GM19468 (cell line): Measurements from ENCODE around the gene ZBTB7B.

Experiments used
- ATAC-seq: cut with Tn5 transposase; IDR thresholded peaks from one replicate; pipeline ENCODE4 v1.9.1; 2021; ENCODE audit warnings: mild to moderate bottlenecking, moderate library complexity, moderate number of reproducible peaks; ENCODE audit not compliant: unreplicated experiment; ENCODE audit errors: extremely low read depth

ZBTB7B gene

DNA sequence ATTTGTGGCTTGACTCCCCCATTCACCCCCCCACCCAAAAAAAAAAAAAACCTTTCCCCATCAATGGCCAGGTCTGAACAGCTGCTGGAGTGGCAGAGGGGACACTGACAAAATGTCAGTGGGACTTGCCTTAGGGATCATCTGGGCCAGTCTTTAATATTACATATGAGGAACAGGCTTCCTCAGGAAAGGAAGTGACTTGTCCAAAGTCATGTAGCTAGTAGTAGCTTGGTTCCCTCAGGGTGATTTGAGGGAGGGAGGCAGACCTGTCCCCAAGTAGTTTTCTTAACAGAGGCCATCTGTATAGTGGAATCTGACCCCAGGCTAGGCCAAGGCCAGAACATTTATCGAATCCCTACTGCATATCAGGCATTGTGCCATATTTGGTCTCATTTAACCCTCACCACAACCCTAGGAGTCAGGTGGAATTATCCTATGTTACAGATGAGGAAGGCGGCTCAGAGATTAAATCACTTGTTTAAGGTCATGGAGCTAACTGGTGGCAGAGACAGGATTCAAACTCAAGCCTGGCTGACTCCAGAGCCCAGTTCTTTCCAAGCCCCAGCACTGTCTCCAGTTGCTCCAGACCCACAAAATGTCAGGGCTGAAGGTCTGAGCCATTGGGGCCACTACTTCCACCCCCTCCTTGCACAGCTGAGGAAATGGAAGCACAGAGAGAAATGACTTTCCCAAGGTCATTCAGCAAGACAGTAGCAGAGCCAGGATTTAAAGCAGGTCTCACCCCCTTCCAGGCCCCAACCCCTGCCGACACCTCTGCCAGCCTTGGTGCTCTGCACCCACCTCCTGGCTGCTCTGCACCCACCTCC, 10.4 kb downstream of the ZBTB7B start:
- no peak for ATAC-seq

DNA sequence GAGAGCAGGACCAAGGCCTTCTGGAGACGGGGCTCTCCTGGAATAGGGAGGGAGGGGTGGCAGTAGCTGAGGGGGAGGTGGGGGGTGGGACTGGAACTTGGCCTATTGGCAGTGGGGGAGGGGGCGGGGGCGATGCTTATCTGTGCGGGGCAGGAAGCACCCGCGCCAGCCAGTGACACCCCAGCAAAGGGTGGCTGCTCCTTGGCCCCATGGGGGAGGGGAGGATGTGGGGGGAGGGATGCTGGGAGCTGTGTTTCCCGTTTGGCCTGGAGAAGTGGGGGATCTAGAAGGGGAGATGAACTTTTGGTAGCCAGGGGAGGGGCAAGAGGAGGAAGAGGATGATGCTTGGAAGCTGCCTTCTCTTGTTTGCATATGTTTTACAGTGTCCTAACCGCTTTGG, 11.0 kb downstream of the ZBTB7B start:
- no peak for ATAC-seq

DNA sequence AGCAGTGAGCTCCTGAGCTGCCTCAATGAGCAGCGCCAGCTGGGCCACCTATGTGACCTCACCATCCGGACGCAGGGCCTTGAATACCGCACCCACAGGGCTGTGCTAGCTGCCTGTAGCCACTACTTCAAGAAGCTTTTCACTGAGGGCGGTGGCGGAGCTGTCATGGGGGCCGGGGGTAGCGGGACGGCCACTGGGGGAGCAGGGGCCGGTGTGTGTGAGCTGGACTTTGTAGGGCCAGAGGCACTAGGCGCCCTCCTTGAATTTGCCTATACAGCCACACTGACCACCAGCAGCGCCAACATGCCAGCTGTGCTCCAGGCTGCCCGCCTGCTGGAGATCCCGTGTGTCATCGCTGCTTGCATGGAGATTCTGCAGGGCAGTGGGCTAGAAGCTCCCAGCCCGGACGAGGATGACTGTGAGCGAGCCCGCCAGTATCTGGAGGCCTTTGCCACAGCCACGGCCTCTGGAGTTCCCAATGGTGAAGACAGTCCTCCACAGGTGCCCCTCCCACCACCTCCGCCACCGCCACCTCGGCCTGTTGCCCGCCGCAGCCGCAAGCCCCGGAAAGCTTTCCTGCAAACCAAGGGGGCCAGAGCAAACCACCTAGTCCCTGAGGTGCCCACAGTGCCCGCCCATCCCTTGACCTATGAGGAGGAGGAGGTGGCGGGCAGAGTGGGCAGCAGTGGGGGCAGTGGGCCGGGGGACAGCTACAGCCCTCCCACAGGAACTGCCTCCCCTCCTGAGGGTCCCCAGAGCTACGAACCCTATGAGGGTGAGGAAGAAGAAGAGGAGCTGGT, 12.3 kb downstream of the ZBTB7B start:
- no peak for ATAC-seq

DNA sequence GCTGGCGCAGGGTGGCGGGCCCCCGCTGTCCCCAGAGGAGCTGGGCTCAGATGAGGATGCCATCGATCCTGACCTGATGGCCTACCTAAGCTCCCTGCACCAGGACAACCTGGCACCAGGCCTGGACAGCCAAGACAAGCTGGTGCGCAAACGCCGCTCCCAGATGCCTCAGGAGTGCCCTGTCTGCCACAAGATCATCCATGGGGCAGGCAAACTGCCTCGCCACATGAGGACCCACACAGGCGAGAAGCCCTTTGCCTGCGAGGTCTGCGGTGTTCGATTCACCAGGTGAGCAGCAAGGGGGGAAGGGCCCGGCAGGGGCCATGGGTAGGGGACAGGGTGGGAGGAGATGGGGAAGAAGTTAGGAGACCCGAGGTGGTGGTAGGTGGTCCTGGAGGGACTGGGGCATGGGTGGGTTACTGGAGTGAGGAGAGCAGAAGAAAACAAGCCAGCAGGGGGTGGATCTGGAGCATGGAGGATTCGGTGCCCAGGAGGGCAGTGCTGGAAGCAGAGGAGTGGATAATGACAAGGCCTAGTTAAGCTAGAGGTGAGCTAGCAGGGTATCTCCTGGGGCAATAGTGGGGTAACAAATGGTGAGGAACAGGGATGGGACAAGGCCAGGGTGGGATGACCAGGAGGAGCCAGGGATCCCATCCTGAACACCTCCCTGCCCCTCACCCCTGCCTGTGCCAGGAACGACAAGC, 13.1 kb downstream of the ZBTB7B start:
- ATAC-seq: no peak

DNA sequence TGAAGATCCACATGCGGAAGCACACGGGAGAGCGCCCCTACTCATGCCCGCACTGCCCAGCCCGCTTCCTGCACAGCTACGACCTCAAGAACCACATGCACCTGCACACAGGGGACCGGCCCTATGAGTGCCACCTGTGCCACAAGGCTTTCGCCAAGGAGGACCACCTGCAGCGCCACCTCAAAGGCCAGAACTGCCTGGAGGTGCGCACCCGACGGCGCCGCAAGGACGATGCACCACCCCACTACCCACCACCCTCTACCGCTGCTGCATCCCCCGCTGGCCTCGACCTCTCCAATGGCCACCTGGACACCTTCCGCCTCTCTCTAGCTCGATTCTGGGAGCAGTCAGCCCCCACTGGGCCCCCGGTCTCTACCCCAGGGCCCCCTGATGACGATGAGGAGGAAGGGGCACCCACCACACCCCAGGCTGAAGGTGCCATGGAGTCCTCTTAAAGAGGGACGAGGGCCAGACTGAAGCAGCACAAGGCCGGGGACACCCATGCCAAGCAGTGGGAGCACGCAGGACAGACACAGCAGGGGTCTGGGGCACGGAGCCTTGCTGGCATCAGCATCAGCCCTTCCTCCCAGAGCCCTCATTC, 13.7 kb downstream of the ZBTB7B start:
- ATAC-seq: no peak

GRCh38 chr1:155017041-155017945, 14.7 kb downstream of the ZBTB7B start:
- peak; percentile 56 for ATAC-seq

DNA sequence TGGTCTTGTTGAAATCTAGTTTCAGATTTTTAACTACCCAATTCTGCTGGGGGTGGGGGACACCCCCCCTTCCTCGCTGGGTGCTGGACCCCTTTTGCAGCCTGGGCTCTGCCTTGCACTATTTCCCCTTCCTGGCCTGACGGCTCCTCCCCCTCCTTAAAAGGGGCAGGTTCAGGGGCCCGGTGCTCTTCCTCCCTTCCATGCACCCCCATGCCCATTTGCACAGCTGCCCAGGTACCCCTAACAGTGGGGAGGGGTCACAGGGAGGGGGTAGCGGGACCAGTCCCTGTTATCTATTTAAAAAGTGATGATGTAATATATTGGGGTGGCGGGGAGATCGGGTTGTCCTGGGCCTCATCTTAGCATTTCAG, 15.3 kb downstream of the ZBTB7B start:
- no peak for ATAC-seq

DNA sequence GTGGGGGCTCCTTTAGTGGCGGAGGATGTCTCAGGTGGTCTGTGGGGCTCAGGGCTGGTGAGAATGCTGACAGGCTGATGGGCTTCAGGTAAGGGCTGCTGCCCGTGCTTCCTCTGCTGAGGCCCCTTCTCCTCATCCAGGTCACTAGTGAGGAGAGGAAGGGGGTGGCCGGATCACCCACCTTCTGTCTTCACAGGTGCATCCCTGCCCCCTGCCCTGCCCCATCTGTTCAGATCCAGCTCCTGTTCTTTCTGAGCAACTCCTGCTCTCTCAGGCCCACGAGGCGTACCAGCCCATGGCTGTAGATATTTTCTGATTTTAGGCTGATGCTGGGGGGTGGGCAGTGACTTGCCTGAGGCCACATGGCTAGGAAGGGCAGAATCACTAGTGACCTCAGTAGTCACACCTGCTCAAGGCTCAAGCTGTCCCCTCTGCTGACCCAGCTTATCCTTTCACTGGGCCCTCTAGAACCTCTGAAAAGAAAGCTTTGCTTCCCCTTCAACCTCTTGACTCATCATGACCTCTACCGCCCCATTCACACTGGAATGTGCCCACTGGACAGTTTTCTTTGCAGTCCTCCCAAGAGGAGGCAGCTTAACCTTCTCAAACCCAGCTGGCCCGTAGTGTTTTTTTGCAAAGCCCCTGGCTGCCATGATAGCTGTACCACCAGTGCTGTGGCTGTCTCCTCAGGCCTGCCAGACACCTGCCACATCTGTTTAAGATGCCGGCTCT, 16.2 kb downstream of the ZBTB7B start:
- no peak for ATAC-seq

DNA sequence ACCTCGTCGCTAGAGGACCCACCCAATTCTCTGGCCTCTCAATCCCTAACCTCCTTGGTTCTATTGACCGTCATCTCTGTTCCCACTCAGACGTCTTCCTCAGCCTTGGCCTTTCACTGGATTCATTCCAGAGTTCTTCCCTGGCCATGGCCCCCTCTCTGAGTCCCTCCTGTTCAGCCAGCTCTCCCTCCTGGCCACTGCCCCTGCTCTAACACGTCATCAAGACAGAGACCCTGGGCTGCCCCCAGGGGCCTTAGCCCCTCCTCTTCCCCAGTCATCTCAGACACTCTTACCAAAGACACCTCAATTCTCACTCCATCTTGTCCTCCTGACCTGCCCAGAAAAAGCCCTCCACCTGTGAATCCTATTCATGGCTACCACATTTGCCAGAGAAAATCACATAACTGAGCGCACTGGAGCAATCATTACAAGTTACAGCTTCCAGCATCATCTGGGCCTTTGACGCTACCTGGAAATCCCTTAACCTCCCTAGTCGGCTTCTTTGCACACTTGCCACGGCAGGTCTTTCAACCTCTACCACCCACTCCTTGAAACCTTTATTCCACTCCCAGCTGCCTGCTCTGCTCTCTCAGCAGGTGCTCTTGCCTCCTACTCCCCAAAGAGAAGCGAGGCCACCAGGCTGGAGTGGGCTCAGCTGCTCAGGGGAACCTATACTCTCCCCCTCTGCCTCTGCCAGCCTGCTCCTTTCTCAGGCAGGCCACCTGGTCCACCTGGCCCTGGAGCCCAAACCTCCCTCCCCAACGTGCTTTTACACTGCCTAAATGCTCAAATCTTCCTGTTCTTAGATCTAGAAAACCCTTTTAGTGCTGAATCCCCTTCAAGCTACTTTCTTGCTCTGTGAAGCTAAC, 17.0 kb downstream of the ZBTB7B start:
- ATAC-seq: no peak

GRCh38 chr1:155022136-155022926, 19.7 kb downstream of the ZBTB7B start:
- no peak for ATAC-seq

- ATAC-seq: no peak
These were observed 20.3 kb downstream of the ZBTB7B start for GRCh38 chr1:155022927-155023236.

GRCh38 chr1:155023627-155024026, 21.0 kb downstream of the ZBTB7B start:
- no peak for ATAC-seq

- ATAC-seq: no peak
These were observed 21.7 kb downstream of the ZBTB7B start for GRCh38 chr1:155024315-155024714.

DNA sequence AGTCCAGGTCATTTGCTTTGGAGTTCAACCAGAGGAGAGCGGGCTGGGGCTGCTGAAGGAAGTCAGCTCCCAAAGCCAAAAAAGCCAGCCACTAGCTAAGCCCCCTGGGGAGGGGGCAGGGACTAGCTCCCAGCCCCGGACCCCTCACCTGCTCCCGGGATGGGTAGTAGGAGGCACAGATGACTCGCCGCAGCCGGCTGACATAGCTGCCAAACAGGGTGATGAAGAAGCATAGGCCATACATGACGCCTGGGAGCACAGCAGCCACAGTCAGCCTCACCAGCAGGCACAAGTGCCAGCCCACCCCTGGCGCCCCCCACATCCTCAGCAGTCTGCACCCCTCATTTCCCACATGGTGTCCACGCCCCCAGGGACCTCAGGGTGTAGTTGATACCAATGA, 23.6 kb downstream of the ZBTB7B start:
- ATAC-seq: no peak

GRCh38 chr1:155026588-155026987, 24.0 kb downstream of the ZBTB7B start:
- ATAC-seq: no peak

DNA sequence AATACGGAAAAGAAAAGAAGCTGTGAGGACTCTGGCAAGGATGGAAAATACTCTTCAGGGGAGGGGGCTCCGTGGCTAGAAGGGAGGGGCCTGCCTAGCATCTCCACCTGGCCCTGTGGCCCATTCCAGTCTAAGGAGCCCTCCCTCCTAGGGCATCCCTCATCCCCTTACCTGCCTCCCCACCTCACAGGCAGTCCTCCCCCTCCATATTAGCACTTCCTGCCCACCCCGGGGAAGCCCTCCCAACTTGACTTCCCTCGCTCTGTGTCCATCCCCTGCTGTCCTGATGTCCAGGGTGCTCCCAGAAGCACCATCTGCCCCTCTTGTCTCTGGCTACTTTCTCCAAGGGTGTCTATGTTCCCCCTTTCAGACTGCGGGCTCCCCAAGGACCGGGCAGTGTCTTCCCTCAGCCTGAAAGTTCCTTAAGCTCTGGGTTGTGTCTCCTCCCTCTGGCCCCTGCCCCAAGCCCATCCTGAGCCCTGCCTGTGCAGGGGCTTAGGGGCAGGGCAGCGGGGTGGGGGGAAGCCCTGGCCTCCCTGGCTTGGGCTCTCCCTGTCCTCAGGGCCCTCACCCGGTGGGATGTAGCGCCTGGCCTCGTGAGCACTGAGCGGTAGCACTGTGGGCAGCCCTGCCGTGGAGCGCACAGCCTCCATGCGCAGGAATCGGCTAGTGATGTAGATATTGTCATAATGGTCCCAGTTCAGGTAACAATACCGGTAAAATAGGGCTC, 27.1 kb downstream of the ZBTB7B start:
- ATAC-seq: no peak
